Amygdala (tissue), 56 donors: ENCODE results near the gene PLOD1.
"Not testable (repeated sequence)": the region's sequence is repeated elsewhere in the genome, so short reads cannot be mapped to it uniquely, and the experiment has no call there.

Experiments used
- DNase-seq, 56 donors: peaks; one replicate each; lab custom pipeline; 2025; lab: John Stamatoyannopoulos, UW

Gene PLOD1

GRCh38 chr1:12001249-12001917 is 66.9 kb downstream of the PLOD1 start:
- DNase-seq: peak in 13 of 56 donors; percentile 2 to 55 (median 8)

- no peak for DNase-seq
Observed at GRCh38 chr1:12001996-12002493, 67.5 kb downstream of the PLOD1 start.

DNA sequence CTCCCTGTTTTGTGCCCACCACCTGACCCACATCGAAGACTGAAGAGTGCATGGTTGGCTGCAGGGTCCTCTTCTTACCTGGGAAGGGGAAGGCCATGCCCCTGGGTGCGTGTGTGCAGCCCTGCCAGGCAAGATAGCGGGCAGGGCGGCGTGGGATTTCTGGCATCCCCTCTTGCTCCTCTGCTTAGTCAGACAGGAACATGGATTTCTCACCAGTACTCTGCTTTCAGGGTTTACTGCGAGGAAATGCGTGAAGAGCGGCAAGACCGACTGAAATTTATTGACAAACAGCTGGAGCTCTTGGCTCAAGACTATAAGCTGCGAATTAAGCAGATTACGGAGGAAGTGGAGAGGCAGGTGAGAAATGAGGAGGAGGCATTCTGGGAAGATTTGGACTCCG is 69.2 kb downstream of the PLOD1 start:
- DNase-seq: no peak

DNA sequence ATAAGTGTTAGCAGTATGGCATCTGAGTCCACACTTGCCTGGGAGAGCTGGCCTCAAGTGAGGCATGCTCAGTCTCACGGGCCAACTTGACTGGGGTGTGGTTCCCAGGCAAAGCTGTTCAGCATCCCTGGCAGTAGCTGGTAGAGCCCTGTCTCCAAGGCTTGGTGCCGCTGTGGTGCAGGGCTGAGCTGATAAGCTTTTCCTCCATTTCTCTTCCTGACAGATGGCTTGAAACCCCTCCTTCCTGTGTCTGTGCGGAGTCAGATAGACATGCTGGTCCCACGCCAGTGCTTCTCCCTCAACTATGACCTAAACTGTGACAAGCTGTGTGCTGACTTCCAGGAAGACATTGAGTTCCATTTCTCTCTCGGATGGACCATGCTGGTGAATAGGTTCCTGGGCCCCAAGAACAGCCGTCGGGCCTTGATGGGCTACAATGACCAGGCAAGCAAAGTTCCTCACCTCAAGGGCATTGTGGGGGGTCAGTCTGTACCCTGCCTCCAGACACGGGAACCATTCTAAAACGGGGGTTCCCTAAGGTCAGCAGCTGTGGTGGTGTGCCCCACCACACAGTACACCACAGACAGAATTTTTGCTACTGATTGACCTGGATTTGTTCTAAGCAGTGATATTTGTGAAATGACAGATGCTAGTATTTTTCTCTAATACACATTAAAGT is 71.1 kb downstream of the PLOD1 start:
- DNase-seq: no peak

- DNase-seq: no peak
Observed at GRCh38 chr1:12006167-12006921, 71.8 kb downstream of the PLOD1 start.

DNA sequence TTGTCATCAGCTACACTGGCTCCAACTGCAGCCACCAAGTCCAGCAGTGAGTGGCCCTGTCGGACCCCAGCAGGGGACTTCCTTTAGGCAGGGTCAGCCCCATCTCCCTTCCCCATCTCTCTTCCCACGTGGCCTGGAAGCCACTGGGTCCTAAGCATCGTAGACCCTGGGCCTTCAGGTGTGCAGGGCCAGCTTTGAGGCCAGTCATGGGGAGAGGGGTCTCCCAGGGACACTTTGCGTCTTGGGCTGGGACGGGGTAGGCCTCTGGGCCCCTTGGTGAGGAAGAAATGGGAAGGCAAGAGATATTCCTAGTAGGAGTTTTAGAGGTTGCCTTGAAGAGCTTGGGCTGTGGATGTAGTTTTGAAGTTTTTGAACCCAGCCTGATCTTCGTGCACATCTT is 72.7 kb downstream of the PLOD1 start:
- DNase-seq: no peak

GRCh38 chr1:12008355-12008754 is 73.8 kb downstream of the PLOD1 start:
- DNase-seq: not testable (repeated sequence)

GRCh38 chr1:12009318-12009947 is 74.9 kb downstream of the PLOD1 start:
- no peak for DNase-seq

DNA sequence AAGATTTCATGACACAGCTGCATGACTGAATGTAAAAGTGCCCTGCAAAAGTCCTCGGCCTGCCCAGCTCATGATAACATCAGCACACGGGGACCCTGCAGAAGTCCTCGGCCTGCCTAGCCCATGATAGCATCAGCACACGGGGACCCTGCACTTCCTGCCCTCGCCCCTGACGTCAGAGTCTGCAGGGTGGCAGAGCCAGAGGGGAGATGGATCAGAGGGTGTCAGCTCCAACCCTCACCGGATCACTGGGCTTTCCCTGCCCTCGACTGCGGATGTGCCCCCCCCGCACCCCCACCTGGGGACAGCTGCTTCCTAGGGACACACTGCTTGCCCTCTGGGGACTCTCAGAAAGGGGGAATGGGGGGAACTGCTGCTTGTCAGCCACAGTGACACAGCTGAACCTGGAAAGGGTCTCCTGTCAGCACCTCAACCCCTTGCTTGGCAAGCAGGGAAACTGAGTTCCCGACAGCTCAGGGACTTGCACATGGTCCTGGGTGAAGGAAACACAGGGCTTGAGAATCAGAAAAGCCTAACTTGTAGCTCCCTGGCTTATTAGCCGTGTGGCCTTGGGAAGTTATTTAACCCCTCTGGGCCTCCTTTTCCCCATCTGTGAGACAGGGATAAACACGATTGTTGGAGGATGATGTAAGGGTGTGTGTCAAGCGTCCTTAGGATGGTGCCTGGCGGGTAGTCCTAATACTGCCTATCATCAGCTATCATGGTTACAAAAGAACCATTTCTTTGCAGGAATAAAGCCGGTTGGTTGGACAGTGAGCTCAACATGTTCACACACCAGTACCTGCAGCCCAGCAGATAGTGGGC is 76.4 kb downstream of the PLOD1 start:
- DNase-seq: no peak

GRCh38 chr1:12011998-12012397 is 77.5 kb downstream of the PLOD1 start:
- no peak for DNase-seq

DNA sequence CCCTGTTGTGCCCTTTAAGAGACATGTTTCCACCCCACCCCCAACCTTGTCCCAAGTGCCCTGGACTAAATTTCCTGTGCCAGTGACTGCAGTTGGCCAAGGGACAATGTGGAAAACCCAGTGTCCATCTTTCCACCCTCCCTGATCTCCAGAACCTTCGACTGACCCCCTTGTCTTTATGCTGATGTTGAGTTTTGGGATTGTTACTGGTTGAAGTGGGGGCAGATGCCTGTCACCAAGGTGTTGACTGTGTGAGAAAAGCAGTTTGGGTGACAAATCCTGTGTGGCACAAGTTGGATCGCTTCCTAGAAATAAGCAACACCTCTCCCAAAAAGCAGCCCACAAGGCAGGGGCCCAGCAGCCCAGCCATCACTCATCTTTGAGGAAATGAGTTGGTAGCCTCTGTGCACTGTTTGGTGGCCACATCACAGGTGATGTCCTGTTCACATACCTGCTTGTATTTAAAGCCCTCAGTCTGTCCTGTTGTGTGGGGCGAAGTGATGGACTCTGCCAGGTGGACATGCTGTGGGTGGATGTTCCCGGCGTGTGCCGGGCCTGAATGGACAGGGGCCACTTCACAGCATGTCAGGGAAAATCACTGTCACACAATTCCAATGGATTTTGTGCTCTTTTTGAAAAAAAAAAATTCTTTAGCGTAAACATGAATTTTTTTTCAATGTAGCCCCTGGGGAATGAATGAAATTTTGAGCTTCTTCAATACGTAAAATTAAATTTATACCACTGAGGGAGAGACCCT is 78.2 kb downstream of the PLOD1 start:
- no peak for DNase-seq

DNA sequence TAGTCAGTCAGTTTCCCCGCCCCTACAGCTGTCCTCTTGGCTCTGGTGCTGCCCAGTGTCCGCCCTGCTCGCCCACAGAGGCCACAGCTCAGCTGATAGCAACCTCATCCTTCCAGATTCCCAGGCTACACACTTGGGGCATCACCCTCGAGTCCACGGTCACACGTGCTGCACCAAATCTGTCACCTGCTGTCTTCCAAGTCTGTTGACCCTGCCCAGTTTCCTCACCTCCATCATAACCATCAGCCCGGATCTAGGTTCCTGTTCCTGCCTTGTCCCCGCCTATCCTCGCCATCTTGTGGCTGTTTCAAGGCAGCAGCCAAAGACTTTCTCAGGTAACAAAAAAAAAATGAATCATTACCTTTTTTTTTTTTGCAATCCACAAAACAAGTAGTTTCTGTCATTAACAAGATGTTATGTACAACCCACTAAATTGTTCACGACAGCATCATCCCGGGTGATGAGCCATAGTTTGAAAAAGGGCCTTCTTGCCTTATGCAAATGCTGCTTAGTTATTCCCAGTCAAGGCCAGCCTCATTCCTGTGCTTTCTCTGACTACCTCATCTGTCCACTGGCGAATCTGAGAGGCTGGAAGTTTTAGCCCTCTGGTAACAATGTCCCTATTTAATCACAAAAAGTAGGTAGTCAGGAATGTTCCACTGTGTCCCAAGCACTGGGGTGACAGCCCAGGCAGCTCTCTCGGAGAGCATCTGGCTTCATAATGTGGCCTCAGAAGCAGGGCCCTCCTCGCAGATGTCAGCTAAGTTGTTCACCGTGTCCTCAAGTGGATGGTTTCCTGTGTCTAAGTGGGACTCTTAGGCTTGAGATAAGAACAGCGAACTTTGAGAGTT is 79.8 kb downstream of the PLOD1 start:
- no peak for DNase-seq

DNA sequence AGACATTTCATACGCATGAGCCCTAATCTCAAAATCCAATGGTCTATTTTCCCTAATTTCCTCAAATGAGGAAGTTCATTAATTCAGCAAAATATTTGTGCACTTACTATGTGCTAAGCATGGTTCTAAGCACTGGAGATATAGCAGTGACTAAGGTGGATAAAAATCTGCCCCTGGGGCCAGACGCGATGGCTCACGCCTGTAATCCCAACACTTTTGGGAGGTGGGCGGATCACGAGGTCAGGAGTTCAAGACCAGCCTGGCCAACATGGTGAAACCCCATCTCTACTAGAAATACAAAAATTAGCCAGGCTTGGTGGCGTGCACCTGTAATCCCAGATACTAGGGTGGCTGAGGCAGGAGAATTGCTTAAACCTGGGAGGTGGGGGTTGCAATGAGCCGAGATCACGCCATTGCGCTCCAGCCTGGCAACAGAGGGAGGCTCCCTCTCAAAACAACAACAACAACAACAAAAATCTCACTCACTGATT is 80.5 kb downstream of the PLOD1 start:
- no peak for DNase-seq

GRCh38 chr1:12015499-12015898 is 81.0 kb downstream of the PLOD1 start:
- DNase-seq: no peak

DNA sequence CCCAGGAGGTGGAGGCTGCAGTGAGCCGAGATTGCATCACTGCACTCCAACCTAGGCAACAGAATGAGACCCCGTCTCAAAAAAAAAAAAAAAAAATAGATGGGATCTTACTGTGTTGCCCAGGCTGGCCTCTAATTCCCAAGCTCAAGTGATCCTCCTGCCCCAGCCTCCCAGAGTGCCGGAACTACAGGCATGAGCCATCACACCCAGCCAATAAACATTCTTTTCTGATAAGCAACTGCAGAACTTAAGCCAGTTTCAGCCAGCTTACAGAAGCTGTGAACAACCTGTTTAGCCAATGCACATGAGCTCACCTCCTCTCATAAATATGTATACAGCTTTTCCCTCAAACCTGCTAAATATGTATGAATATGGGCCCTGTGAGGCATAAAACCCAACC is 81.7 kb downstream of the PLOD1 start:
- no peak for DNase-seq

- no peak for DNase-seq
Observed at GRCh38 chr1:12019858-12020509, 85.5 kb downstream of the PLOD1 start.

- no peak for DNase-seq
Observed at GRCh38 chr1:12021616-12022015, 87.1 kb downstream of the PLOD1 start.

- no peak for DNase-seq
Observed at GRCh38 chr1:12022036-12022435, 87.5 kb downstream of the PLOD1 start.
